Retinal pigment epithelial cell (primary cell): ENCODE results near the gene GFPT2.

ENCODE experiments used
- DNase-seq: peaks from one replicate; pipeline ENCODE4 v3.0.0-alpha.2; 2010; ENCODE audit warnings: low read depth
- H3K4me3 ChIP-seq: 2 replicates; pipeline ENCODE4 v1.5.1; 2011; ENCODE audit warnings: mild to moderate bottlenecking, low read length, control low read depth, moderate library complexity
- TF ChIP-seq, protein P1 (sequence below): conservative IDR thresholded peaks from 2 replicates; pipeline ENCODE4 v1.5.1; 2011; ENCODE audit warnings: low read depth, low read length, control low read depth, inconsistent platforms

The GFPT2 gene

DNA sequence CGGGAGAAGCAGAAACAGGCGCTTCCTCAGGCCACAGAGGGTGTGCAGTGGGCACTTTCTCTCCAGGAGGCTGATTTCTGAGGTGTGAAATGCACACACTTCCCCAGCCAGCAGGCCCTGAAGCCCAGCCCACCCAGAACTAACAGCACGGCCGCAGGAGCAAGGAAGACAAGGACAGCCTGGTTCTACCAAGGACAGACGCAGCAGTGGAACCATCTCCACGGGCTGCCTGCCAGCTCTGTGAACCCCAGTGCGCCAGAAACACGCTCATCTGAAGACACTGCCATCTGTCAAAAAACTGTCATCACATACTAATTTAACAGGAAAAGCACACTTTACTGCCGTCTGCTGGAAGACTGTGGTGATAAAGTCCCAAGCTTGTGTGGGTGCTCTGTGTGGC lies 102.0 kb downstream of the GFPT2 start:
- TF ChIP-seq, protein P1, sequence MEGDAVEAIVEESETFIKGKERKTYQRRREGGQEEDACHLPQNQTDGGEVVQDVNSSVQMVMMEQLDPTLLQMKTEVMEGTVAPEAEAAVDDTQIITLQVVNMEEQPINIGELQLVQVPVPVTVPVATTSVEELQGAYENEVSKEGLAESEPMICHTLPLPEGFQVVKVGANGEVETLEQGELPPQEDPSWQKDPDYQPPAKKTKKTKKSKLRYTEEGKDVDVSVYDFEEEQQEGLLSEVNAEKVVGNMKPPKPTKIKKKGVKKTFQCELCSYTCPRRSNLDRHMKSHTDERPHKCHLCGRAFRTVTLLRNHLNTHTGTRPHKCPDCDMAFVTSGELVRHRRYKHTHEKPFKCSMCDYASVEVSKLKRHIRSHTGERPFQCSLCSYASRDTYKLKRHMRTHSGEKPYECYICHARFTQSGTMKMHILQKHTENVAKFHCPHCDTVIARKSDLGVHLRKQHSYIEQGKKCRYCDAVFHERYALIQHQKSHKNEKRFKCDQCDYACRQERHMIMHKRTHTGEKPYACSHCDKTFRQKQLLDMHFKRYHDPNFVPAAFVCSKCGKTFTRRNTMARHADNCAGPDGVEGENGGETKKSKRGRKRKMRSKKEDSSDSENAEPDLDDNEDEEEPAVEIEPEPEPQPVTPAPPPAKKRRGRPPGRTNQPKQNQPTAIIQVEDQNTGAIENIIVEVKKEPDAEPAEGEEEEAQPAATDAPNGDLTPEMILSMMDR: no peak
- H3K4me3 ChIP-seq: no peak overlapping the region
- no peak for DNase-seq
